Measurements from ENCODE around the gene POU2AF3. TPM values are rescaled to one million over a fixed set of nuclear protein-coding genes. Genes with fewer than 3 reads are reported as not detected.

POU2AF3 gene, protein sequence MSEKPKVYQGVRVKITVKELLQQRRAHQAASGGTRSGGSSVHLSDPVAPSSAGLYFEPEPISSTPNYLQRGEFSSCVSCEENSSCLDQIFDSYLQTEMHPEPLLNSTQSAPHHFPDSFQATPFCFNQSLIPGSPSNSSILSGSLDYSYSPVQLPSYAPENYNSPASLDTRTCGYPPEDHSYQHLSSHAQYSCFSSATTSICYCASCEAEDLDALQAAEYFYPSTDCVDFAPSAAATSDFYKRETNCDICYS
- total RNA-seq (2021) (3.0 and 3.9 TPM in 2 replicates), Bru-seq, nascent RNA (percentile 28 among the genes with signal in this experiment), BruChase-seq, experiment 1, labeled RNA remaining after a 2-hour chase (percentile 39 among the genes with signal in this experiment), BruChase-seq, experiment 2, labeled RNA remaining after a 6-hour chase (percentile 26 among the genes with signal in this experiment)
- long read RNA-seq, partial matches to known transcripts: 2 of 6 reads
- long read RNA-seq, other reads (novel, unspliced or antisense): 1 of 6 reads

DNA sequence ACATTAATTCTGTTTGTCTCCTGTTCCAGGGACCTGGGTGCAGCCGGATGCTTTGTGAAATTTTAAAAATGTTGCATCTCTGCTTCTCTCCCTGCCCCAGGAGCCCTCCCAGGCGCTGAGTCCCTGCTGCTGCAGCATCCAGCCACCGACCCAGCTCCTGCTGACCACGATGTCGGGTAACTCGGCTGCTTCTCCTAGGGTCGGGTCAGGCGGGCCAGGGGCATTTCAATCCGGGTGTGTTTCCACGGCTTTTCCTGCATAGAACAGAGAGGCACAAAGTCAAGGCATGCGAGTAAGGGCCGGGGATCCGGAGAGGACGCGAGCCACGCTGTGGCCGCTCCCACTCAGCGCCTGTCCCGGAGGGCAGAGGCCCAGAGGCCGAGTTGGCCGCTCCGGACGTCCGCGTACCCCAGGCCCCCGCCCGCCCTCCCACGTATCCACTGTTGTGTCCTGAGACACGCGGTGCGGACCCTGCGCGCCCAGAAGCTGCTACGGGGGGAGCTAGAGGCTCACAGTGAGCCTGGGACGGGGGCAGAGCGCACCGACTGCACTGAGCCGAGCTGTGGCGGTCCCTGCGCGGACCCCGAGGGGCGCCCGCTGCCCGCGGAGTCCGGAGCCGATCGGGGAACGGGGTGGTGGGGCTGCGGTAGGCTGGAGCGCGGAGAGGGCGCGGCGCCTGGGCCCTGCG, at the start of gene POU2AF3:
Gene POU2AF3, plus strand, starts transcription at position 134 of the 688 bp plus-strand sequence. Its CDS starts 36 bp downstream, at position 170.
- Histone ChIP-seq H3K36me3 (ENCODE audit: low read depth) (no peaks in the 10 kb centered on the region), H3K4me1 (replicated peaks; ENCODE audit: insufficient read depth) (peaks cover 33% of the 10 kb centered on the region), H3K9me3 (ENCODE audit: insufficient read depth, low read depth) (no peaks in the 10 kb centered on the region), H4K20me1 (ENCODE audit: insufficient read depth) (no peaks in the 10 kb centered on the region), H3K27ac (no peak within 1 kb of the TSS; the same call in 1 of the 2 replicates), H3K4me3 (peak within 1 kb of the TSS; percentile 86), H3K79me2 (ENCODE audit: low read depth) (no peaks in the 10 kb centered on the region), H3K4me2 (peak within 1 kb of the TSS; percentile 76), H2AFZ (peak within 1 kb of the TSS; percentile 98), H3K9me2 (ENCODE audit: insufficient read depth) (no peaks in the 10 kb centered on the region), H3K27me3 (ENCODE audit: insufficient read depth, low read depth) (no peaks in the 10 kb centered on the region), H3F3A (ENCODE audit: insufficient read depth, low read depth) (peaks cover 16% of the 10 kb centered on the region)
- CTCF ChIA-PET: interaction anchor here (0.6 kb wide), 1 partner anchor 244 kb away, joined by 3 read pairs; no protein-coding TSS in a partner anchor
- BruUV-seq (replicated peaks): no TSS peak
- TF ChIP-seq, protein P1, sequence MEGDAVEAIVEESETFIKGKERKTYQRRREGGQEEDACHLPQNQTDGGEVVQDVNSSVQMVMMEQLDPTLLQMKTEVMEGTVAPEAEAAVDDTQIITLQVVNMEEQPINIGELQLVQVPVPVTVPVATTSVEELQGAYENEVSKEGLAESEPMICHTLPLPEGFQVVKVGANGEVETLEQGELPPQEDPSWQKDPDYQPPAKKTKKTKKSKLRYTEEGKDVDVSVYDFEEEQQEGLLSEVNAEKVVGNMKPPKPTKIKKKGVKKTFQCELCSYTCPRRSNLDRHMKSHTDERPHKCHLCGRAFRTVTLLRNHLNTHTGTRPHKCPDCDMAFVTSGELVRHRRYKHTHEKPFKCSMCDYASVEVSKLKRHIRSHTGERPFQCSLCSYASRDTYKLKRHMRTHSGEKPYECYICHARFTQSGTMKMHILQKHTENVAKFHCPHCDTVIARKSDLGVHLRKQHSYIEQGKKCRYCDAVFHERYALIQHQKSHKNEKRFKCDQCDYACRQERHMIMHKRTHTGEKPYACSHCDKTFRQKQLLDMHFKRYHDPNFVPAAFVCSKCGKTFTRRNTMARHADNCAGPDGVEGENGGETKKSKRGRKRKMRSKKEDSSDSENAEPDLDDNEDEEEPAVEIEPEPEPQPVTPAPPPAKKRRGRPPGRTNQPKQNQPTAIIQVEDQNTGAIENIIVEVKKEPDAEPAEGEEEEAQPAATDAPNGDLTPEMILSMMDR (conservative IDR thresholded peaks at IDR 0.05): no peak
- TF ChIP-seq EZH2 (IDR thresholded peaks at IDR 0.05; ENCODE audit: low read depth): no peak
- intact Hi-C loops (cut with micrococcal nuclease; ENCODE audit: unreplicated experiment): loop anchor here (1.0 kb wide), 2 partner anchors 30 to 125 kb away; no protein-coding TSS in a partner anchor
- no peak for DNase-seq
- POLR2A ChIA-PET (ENCODE audit: unreplicated experiment): interaction anchor here (0.5 kb wide), 1 partner anchor 788 kb away, joined by 5 read pairs; the partner anchor contains the start of genes SDHD and TIMM8B

DNA sequence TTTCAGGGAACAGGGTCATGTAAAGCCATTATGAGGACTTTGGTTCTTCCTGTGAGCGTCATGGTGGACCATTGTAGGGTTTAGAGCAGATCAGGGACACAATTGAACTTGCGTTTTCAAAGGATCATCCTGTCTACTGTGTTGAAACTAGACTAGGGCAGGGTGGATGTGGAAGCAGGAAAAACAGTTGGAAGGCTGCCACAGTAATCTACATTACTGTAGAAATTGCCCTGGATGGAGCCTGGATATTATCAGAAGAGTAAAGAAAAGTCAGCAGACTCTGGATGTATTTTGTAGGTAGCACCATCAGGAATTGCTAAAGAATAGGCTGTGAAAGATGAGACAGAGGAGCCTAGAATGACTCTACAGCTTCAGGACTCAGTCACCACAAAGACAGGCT, 47.4 kb upstream of the POU2AF3 start:
- Histone ChIP-seq H3K4me2 (no peak overlapping the region), H3K4me3 (no peak overlapping the region), H3K9me2 (ENCODE audit: insufficient read depth) (peaks cover 7% of the 10 kb centered on the region; the same call in 1 of the 2 replicates), H3K36me3 (ENCODE audit: low read depth) (no peaks in the 10 kb centered on the region), H3K27ac (no peak overlapping the region), H3K9me3 (ENCODE audit: insufficient read depth, low read depth) (no peaks in the 10 kb centered on the region), H3K79me2 (ENCODE audit: low read depth) (no peaks in the 10 kb centered on the region), H3K4me1 (replicated peaks; ENCODE audit: insufficient read depth) (no peaks in the 10 kb centered on the region), H2AFZ (no peak overlapping the region), H4K20me1 (ENCODE audit: insufficient read depth) (no peaks in the 10 kb centered on the region), H3K27me3 (ENCODE audit: insufficient read depth, low read depth) (no peaks in the 10 kb centered on the region; the same call in 1 of the 2 replicates), H3F3A (ENCODE audit: insufficient read depth, low read depth) (no peaks in the 10 kb centered on the region)
- no peak for DNase-seq
- POLR2A ChIA-PET (ENCODE audit: unreplicated experiment): no interaction called here
- CTCF ChIA-PET: no interaction called here
- intact Hi-C loops (cut with micrococcal nuclease; ENCODE audit: unreplicated experiment): no loop called here
- no peak for TF ChIP-seq EZH2 (IDR thresholded peaks at IDR 0.05; ENCODE audit: low read depth)
- TF ChIP-seq, protein P1 (conservative IDR thresholded peaks at IDR 0.05): no peak
- BruUV-seq (replicated peaks): no TSS peak

- no TSS peak for BruUV-seq (replicated peaks)
- Histone ChIP-seq H3K27me3 (ENCODE audit: insufficient read depth, low read depth) (no peaks in the 10 kb centered on the region; the same call in 1 of the 2 replicates), H3K79me2 (ENCODE audit: low read depth) (no peaks in the 10 kb centered on the region), H3K4me2 (no peak overlapping the region), H3K4me1 (replicated peaks; ENCODE audit: insufficient read depth) (no peaks in the 10 kb centered on the region), H4K20me1 (ENCODE audit: insufficient read depth) (no peaks in the 10 kb centered on the region), H3K36me3 (ENCODE audit: low read depth) (no peaks in the 10 kb centered on the region), H3F3A (ENCODE audit: insufficient read depth, low read depth) (no peaks in the 10 kb centered on the region), H3K9me3 (ENCODE audit: insufficient read depth, low read depth) (no peaks in the 10 kb centered on the region), H3K9me2 (ENCODE audit: insufficient read depth) (peaks cover 3% of the 10 kb centered on the region; the same call in 1 of the 2 replicates), H3K27ac (no peak overlapping the region), H2AFZ (no peak overlapping the region), H3K4me3 (no peak overlapping the region)
- ChIA-PET POLR2A (ENCODE audit: unreplicated experiment) (no interaction called here), CTCF (no interaction called here)
- DNase-seq: peak in 1 of 2 experiments; percentile 68
- TF ChIP-seq, protein P1 (conservative IDR thresholded peaks at IDR 0.05): no peak
- no peak for TF ChIP-seq EZH2 (IDR thresholded peaks at IDR 0.05; ENCODE audit: low read depth)
- intact Hi-C loops (cut with micrococcal nuclease; ENCODE audit: unreplicated experiment): no loop called here
Measured at GRCh38 chr11:111253131-111253530, 45.2 kb upstream of the POU2AF3 start.
